ENCODE data around the gene CHCHD3.

Gene CHCHD3

GRCh38 chr7:132991615-132992587 lies 90.0 kb downstream of the CHCHD3 start:
- Mint-ChIP-seq H3K27me3 (ENCODE audit: low read depth) (no peaks in the 10 kb centered on the region), H3K36me3 (ENCODE audit: low read depth) (peaks cover 15% of the 10 kb centered on the region), H3K9me3 (peaks cover 6% of the 10 kb centered on the region), H3K27ac (peak overlapping the region in 2 of 3 experiments; percentile 49 to 58), H3K4me3 (no peak overlapping the region), H3K4me1 (peaks cover 31% of the 10 kb centered on the region)
- TF ChIP-seq CTCF (IDR thresholded peaks at IDR 0.05; ENCODE audit: unreplicated experiment in 3 of 3): no peak

GRCh38 chr7:132988117-132988516 lies 93.8 kb downstream of the CHCHD3 start:
- peaks cover 14% of the 10 kb centered on the region for H3K4me1 Mint-ChIP-seq
- no peak overlapping the region for H3K27ac Mint-ChIP-seq
- peaks cover 13% of the 10 kb centered on the region for H3K9me3 Mint-ChIP-seq
- no peaks in the 10 kb centered on the region for H3K27me3 Mint-ChIP-seq (ENCODE audit: low read depth)
- no peak for TF ChIP-seq CTCF (IDR thresholded peaks at IDR 0.05; ENCODE audit: unreplicated experiment in 3 of 3)
- no peak overlapping the region for H3K4me3 Mint-ChIP-seq
- H3K36me3 Mint-ChIP-seq (ENCODE audit: low read depth): peaks cover 29% of the 10 kb centered on the region

- Mint-ChIP-seq H3K9me3 (no peaks in the 10 kb centered on the region), H3K27me3 (ENCODE audit: low read depth) (no peaks in the 10 kb centered on the region)
Measured at GRCh38 chr7:132980402-132980801, 101.5 kb downstream of the CHCHD3 start.

GRCh38 chr7:132979524-132979923 lies 102.4 kb downstream of the CHCHD3 start:
- peak overlapping the region in 1 of 3 experiments; percentile 77 for H3K27ac Mint-ChIP-seq
- peaks cover 15% of the 10 kb centered on the region for H3K4me1 Mint-ChIP-seq
- no peak overlapping the region for H3K4me3 Mint-ChIP-seq
- H3K27me3 Mint-ChIP-seq (ENCODE audit: low read depth): no peaks in the 10 kb centered on the region
- peaks cover 23% of the 10 kb centered on the region for H3K36me3 Mint-ChIP-seq (ENCODE audit: low read depth)
- no peak for TF ChIP-seq CTCF (IDR thresholded peaks at IDR 0.05; ENCODE audit: unreplicated experiment in 3 of 3)
- no peaks in the 10 kb centered on the region for H3K9me3 Mint-ChIP-seq

More at GRCh38 chr7:132980402-132980801, 101.5 kb downstream of the CHCHD3 start:
- Mint-ChIP-seq H3K36me3 (ENCODE audit: low read depth) (peaks cover 16% of the 10 kb centered on the region), H3K4me1 (peaks cover 15% of the 10 kb centered on the region), H3K27ac (peak overlapping the region in 2 of 3 experiments; percentile 36 to 77), H3K4me3 (no peak overlapping the region)
- TF ChIP-seq CTCF (IDR thresholded peaks at IDR 0.05; ENCODE audit: unreplicated experiment in 3 of 3): no peak

- Mint-ChIP-seq H3K9me3 (no peaks in the 10 kb centered on the region), H3K27me3 (ENCODE audit: low read depth) (no peaks in the 10 kb centered on the region), H3K36me3 (ENCODE audit: low read depth) (peaks cover 36% of the 10 kb centered on the region), H3K4me1 (peaks cover 24% of the 10 kb centered on the region), H3K27ac (no peak overlapping the region), H3K4me3 (no peak overlapping the region)
- no peak for TF ChIP-seq CTCF (IDR thresholded peaks at IDR 0.05; ENCODE audit: unreplicated experiment in 3 of 3)
Measured at GRCh38 chr7:132977234-132977633, 104.7 kb downstream of the CHCHD3 start.

Measured in nephron (organoid).